Hepatocyte (in vitro differentiated cells): ENCODE measurements around the gene RBM14.

ENCODE experiments used
- CTCF ChIP-seq: fragments of 200-600 bp; sonication (generic); IDR thresholded peaks from 2 replicates; pipeline ENCODE4 v1.5.1; 2016; ENCODE audit warnings: antibody characterized with exemption, mild to moderate bottlenecking; ENCODE audit not compliant: poor library complexity
- EZH2 ChIP-seq: fragments of 200-600 bp; sonication (generic); IDR thresholded peaks from 2 replicates; pipeline ENCODE4 v1.6.1; 2016; ENCODE audit warnings: antibody characterized with exemption, mild to moderate bottlenecking, borderline replicate concordance

- TF ChIP-seq CTCF: no peak
- no peak for TF ChIP-seq EZH2
Measured at GRCh38 chr11:66638177-66639065, 22.0 kb downstream of the RBM14 start, which contains the start of gene RBM4.
